EH (cell line): ENCODE measurements around the gene ALPK3.

Experiments
- DNase-seq: peaks from one replicate; pipeline ENCODE4 v3.0.0-alpha.2; 2015; ENCODE audit warnings: low read depth

The ALPK3 gene

GRCh38 chr15:84893607-84894006 lies 76.5 kb downstream of the ALPK3 start:
- DNase-seq: no peak

- DNase-seq: no peak
Measured at GRCh38 chr15:84894736-84895425, 77.7 kb downstream of the ALPK3 start.

GRCh38 chr15:84898761-84899160 lies 81.6 kb downstream of the ALPK3 start:
- no peak for DNase-seq

- no peak for DNase-seq
Measured at GRCh38 chr15:84899750-84900149, 82.6 kb downstream of the ALPK3 start.

- no peak for DNase-seq
Measured at GRCh38 chr15:84901540-84901939, 84.4 kb downstream of the ALPK3 start.

GRCh38 chr15:84903751-84904150 lies 86.6 kb downstream of the ALPK3 start:
- no peak for DNase-seq

- no peak for DNase-seq
Measured at GRCh38 chr15:84904419-84904818, 87.3 kb downstream of the ALPK3 start.

GRCh38 chr15:84905016-84905916 lies 88.1 kb downstream of the ALPK3 start:
- no peak for DNase-seq

GRCh38 chr15:84907731-84908130 lies 90.6 kb downstream of the ALPK3 start:
- no peak for DNase-seq

- DNase-seq: no peak
Measured at GRCh38 chr15:84908564-84908963, 91.4 kb downstream of the ALPK3 start.

- DNase-seq: no peak
Measured at GRCh38 chr15:84909029-84909428, 91.9 kb downstream of the ALPK3 start.

GRCh38 chr15:84909782-84910181 lies 92.6 kb downstream of the ALPK3 start:
- no peak for DNase-seq

GRCh38 chr15:84910928-84911623 lies 93.9 kb downstream of the ALPK3 start:
- DNase-seq: no peak

GRCh38 chr15:84911879-84912660 lies 94.9 kb downstream of the ALPK3 start:
- DNase-seq: peak; percentile 100

- DNase-seq: no peak
Measured at GRCh38 chr15:84913360-84913723, 96.2 kb downstream of the ALPK3 start.

- no peak for DNase-seq
Measured at GRCh38 chr15:84914351-84914750, 97.2 kb downstream of the ALPK3 start.

- peak; percentile 93 for DNase-seq
Measured at GRCh38 chr15:84914909-84915605, 97.9 kb downstream of the ALPK3 start.

GRCh38 chr15:84915606-84915958 lies 98.4 kb downstream of the ALPK3 start:
- DNase-seq: no peak

- no peak for DNase-seq
Measured at GRCh38 chr15:84917452-84917851, 100.3 kb downstream of the ALPK3 start.

GRCh38 chr15:84919106-84919667 lies 102.0 kb downstream of the ALPK3 start:
- no peak for DNase-seq

- peak; percentile 68 for DNase-seq
Measured at GRCh38 chr15:84921121-84921520, 104.0 kb downstream of the ALPK3 start.
